Nephron progenitor cell (in vitro differentiated cells): ENCODE results near the gene C8G.

Source experiments
- DNase-seq: peaks from one replicate; pipeline ENCODE4 v3.0.0; 2021
- H3K27ac Mint-ChIP-seq: 2 replicates; pipeline ENCODE4 v1.8.0; 2021; ENCODE audit warnings: mild to moderate bottlenecking, moderate library complexity, mixed read lengths
- H3K27me3 Mint-ChIP-seq: 2 replicates; pipeline ENCODE4 v1.8.0; 2021; ENCODE audit warnings: mild to moderate bottlenecking, low read depth, mixed read lengths; ENCODE audit not compliant: poor library complexity
- H3K36me3 Mint-ChIP-seq: 2 replicates; pipeline ENCODE4 v1.8.0; 2021; ENCODE audit warnings: low read depth, mixed read lengths
- H3K4me1 Mint-ChIP-seq: 2 replicates; pipeline ENCODE4 v1.8.0; 2021; ENCODE audit warnings: mixed read lengths
- H3K4me3 Mint-ChIP-seq: 2 replicates; pipeline ENCODE4 v1.8.0; 2021; ENCODE audit warnings: mild to moderate bottlenecking, moderate library complexity, mixed read lengths
- H3K9me3 Mint-ChIP-seq: 2 replicates; pipeline ENCODE4 v1.8.0; 2021; ENCODE audit warnings: mild to moderate bottlenecking, moderate library complexity, mixed read lengths
- TF ChIP-seq, protein P1 (sequence below): fragments of 200-600 bp; sonication (generic); IDR thresholded peaks from 2 replicates; pipeline ENCODE4 v1.5.0; 2021; ENCODE audit warnings: antibody characterized with exemption

Gene C8G

DNA sequence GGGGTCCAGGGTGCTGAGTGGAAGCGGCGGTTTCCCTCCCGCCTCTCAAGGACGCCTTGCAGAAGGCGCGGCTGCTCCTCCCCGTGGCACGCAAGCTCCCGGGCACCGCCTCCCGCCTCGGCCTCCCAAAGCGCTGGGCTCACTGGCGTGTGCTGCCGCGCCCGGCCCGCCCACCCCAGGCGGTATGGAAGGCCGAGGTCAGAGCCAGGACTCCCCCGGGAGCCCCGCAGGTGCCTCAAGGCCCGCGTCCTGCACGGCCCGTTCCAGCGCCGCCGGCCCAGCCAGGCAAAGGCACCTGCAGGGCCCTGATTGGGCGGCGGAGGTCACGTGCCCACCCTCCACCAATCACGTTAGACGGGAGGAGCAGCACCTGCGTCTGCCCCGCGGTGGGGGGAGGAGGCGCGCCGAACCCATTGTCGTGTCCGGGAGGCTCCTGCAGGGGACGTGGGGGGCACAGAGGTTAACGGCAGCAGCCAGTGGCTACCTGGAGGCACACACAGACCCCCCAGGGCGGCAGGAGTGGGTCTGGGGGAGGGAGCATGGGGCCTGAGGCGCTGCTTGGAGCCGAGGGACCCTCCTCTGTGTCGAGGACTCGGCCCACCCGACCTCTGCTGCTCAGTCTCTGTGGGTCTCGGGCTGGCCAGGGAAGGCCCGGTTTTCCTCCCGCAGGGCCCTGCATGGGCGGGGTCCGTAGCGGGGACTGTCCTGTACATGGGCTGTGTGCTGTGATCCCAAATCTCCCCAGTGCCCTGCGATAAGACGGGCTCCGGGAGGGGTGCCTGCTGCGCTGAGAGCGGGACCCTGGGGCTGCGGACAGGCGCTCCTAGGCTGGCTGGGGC is 5.0 kb downstream of the C8G start:
- Mint-ChIP-seq H3K4me1 (no peaks in the 10 kb centered on the region), H3K27ac (no peak overlapping the region)
- peak; percentile 97 for DNase-seq

DNA sequence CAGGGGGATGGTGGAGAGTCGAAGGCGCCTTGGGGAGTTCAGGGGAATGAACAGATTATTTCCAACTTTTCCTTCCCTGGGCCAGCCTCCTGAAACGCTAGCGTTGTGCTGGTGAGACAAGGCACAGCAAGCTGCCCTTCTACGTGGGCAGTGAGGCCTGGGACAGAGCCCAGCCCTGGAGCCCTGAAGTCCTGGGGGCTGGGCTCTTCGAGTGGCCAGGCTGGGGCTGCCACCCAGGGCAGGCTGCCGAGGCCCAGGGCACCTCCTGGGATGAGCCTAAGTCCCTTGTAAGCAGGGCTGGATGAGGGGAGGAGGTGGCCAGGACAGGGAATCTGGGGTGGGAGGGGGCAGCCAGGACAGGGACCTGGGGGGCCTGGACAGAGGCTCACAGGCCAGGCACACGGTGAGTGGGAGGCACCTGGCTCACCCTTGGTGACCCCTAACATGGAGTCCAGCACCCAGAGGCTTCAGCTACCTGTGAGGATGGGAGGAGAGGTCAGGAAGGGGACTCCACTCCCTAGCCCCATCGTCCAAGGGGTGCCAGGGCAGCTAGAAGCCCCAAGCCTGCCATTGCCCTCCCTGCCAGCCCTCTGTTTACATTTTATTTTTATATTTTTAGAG is 5.7 kb downstream of the C8G start:
- DNase-seq: no peak
- no peak overlapping the region for H3K27ac Mint-ChIP-seq
- peak overlapping the region; percentile 76 for H3K4me3 Mint-ChIP-seq
- TF ChIP-seq, protein P1, sequence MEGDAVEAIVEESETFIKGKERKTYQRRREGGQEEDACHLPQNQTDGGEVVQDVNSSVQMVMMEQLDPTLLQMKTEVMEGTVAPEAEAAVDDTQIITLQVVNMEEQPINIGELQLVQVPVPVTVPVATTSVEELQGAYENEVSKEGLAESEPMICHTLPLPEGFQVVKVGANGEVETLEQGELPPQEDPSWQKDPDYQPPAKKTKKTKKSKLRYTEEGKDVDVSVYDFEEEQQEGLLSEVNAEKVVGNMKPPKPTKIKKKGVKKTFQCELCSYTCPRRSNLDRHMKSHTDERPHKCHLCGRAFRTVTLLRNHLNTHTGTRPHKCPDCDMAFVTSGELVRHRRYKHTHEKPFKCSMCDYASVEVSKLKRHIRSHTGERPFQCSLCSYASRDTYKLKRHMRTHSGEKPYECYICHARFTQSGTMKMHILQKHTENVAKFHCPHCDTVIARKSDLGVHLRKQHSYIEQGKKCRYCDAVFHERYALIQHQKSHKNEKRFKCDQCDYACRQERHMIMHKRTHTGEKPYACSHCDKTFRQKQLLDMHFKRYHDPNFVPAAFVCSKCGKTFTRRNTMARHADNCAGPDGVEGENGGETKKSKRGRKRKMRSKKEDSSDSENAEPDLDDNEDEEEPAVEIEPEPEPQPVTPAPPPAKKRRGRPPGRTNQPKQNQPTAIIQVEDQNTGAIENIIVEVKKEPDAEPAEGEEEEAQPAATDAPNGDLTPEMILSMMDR: no peak
- H3K9me3 Mint-ChIP-seq: no peaks in the 10 kb centered on the region
- H3K4me1 Mint-ChIP-seq: no peaks in the 10 kb centered on the region
- no peaks in the 10 kb centered on the region for H3K36me3 Mint-ChIP-seq
- H3K27me3 Mint-ChIP-seq: peaks cover 24% of the 10 kb centered on the region

More for the DNA sequence above, 5.0 kb downstream of the C8G start:
- Mint-ChIP-seq H3K4me3 (peak overlapping the region; percentile 76), H3K9me3 (no peaks in the 10 kb centered on the region), H3K36me3 (no peaks in the 10 kb centered on the region), H3K27me3 (peaks cover 17% of the 10 kb centered on the region)
- TF ChIP-seq, protein P1: no peak

DNA sequence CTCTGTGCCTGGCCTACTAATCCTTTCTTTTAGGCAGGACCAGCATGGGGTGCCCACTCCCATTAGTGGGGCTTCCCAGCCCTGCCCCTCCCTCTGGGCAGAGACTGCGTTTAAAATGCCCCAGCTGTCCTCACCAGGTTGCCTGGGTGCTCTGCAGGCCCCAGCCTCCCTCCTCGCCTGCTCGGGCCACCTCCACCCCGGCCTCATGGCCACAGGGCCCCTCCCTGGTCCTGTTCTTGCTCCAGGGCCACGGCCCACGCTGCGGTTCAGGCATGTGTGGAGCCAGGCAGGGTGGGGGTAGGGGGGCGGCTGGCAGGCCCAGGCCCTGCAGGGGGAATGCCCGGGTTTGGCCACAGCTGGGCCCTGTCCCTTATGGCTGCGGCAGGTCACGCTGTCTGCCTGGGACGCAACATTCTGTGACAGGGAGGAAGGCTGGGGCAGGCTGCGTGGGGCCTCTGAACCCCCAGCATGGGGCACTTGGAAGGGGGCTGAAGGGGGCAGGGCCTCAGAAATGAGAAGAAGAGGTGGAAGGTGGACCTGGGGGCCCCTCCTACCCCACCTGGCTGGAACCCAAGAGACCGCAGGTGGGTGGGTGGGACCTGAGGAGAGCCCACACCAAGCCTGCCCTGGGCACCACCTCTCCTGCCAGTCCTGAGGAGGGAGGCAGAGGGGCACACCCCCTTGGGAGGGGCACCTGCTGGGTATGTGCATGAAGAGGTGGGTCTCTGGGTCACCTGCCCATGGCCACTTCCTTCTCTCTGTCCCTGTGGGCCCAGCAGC is 6.7 kb downstream of the C8G start, which contains the start of gene LCN12:
Gene LCN12 (plus strand): TSS at position 733 of the 780 bp plus-strand sequence. CDS start 55 bp downstream, outside the sequence.
- no peaks in the 10 kb centered on the region for H3K36me3 Mint-ChIP-seq

DNA sequence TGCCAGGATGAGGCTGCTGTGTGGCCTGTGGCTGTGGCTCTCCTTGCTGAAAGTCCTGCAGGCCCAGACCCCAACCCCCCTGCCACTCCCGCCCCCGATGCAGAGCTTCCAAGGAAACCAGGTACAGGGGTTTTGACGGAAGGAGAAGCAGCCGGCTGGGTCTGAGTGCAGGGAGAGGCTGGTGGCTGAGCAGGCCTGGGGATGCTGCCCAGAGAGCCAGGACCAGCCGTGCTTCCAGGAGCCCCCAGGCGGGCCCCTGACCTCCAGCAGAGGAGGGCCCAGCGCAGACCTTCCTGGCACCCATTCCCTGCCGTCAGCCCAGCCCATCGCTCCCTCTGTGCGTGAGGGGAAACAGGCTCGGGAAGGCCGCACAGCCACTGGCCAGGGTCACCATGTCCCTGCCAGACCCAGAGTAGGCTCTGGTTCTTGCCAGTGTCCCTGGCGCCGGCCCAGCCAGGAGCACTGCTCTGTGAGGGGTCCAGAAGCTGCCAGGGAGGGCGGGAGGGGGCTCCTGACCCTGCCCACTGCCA is 7.3 kb downstream of the C8G start:
- Mint-ChIP-seq H3K27ac (no peak overlapping the region), H3K4me3 (no peak overlapping the region), H3K4me1 (no peaks in the 10 kb centered on the region), H3K9me3 (peaks cover 9% of the 10 kb centered on the region), H3K27me3 (peaks cover 30% of the 10 kb centered on the region), H3K36me3 (no peaks in the 10 kb centered on the region)
- DNase-seq: peak; percentile 3
- TF ChIP-seq, protein P1: no peak

More for the DNA sequence above, 6.7 kb downstream of the C8G start, which contains the start of gene LCN12:
- peaks cover 30% of the 10 kb centered on the region for H3K27me3 Mint-ChIP-seq
- no peak within 1 kb of the TSS for H3K27ac Mint-ChIP-seq
- DNase-seq: peak; percentile 2
- H3K9me3 Mint-ChIP-seq: peaks cover 7% of the 10 kb centered on the region
- H3K4me3 Mint-ChIP-seq: no peak within 1 kb of the TSS
- H3K4me1 Mint-ChIP-seq: no peaks in the 10 kb centered on the region
- TF ChIP-seq, protein P1: no peak

DNA sequence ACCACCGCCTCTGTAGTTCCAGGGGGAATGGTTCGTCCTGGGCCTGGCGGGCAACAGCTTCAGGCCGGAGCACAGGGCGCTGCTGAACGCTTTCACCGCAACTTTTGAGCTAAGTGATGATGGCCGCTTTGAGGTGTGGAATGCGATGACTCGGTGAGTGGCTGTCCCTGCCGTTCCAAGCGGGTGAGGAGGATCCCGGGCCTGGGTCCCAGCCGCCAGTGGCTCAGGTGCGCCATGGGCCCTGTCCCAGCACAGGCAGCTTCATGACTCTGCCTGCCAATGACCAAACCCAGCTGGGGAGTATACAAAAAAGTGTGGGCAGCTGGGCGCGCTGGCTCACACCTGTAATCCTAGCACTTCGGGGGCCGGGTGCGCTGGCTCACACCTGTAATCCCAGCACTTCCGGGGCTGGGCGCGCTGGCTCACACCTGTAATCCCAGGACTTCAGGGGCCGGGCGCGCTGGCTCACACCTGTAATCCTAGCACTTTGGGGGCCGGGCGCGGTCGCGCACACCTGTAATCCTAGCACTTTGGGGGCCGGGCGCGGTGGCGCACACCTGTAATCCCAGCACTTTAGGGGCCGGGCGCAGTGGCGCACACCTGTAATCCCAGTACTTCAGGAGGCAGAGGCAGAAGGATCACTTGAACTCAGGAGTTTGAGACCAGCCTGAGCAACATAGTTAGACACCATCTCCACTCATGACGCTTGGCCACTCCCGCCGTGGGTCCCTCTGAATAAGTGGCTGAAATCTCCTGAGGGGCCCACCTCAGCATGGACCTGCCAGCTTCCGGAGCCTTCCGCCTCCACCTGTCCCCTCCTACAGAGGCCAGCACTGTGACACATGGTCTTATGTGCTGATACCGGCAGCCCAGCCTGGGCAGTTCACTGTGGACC is 8.1 kb downstream of the C8G start:
- peaks cover 9% of the 10 kb centered on the region for H3K9me3 Mint-ChIP-seq
- no peak overlapping the region for H3K27ac Mint-ChIP-seq
- DNase-seq: peak; percentile 8
- H3K27me3 Mint-ChIP-seq: peaks cover 32% of the 10 kb centered on the region
- H3K4me3 Mint-ChIP-seq: no peak overlapping the region
- TF ChIP-seq, protein P1: no peak
- no peaks in the 10 kb centered on the region for H3K36me3 Mint-ChIP-seq
- H3K4me1 Mint-ChIP-seq: no peaks in the 10 kb centered on the region
